Measurements from ENCODE around the gene MAP4K3.

MAP4K3 gene

DNA sequence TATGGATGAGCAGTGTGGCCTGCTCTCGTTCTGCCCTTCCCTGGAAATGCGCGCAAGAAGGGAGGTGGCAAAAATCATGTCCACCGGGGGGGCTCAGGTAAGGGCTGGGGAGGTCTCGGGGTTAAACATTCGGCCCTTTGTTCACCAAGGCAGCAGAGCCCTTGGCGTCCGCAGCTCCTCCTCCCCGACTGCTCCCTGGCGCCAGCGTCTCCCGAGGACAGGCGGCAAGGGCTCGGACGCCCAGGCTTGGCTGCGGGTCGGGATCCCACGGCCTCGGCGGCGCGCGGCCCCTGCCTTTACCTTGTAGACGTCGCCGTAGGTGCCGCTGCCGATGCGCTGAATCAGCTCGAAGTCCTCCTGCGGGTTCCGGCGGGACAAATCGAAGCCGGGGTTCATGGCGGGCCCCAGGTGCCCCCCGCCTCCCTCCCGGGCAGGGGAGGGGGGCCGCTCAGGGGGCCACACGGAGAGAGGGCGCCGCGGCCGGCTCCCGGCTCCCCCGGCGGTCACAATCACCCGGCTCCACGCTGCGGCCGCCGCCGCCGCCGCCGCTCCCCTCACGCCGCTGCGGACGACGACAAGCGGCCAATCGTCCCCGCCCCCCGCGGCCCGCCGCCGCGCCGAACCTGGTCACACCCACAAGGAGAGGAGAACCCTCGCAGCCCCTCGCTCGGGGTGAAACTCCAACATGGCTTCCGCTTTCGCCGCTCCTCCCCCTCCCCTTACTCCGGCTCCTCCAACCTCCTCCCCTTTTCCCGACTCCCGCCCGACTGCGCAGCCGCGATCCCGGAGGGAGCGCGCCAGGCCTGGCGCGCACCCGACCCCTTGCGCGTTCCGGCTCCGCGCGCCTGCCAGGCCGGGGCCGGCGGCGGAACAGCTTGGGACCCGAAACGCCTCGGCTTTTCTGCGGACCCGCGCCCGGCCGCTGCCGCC, at the start of gene MAP4K3:
Gene MAP4K3, minus strand, starts transcription at position 694 of the 930 bp plus-strand sequence. Its CDS starts 298 bp downstream, at position 396.
- DNase-seq = peak; percentile 91

DNA sequence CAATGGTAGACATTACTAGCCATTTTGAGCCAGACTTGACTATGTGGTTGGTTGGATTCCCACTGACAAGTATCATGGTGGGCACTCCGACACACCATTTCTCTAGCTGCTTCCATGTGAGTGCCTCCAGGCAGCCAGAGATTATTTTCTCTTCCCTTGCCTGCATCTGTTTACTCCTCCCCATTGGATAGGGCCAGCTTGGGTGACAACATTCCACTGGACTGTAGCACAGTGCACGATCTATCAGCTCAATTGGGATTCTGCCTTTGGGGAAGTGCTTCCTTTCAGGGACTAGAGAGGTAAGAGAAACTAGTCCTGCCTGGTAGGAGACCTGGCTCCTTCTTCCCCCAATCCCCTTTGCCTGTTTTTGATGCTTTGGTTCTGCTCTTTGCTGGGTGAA, 49.0 kb upstream of the MAP4K3 start:
- no peak for DNase-seq

DNA sequence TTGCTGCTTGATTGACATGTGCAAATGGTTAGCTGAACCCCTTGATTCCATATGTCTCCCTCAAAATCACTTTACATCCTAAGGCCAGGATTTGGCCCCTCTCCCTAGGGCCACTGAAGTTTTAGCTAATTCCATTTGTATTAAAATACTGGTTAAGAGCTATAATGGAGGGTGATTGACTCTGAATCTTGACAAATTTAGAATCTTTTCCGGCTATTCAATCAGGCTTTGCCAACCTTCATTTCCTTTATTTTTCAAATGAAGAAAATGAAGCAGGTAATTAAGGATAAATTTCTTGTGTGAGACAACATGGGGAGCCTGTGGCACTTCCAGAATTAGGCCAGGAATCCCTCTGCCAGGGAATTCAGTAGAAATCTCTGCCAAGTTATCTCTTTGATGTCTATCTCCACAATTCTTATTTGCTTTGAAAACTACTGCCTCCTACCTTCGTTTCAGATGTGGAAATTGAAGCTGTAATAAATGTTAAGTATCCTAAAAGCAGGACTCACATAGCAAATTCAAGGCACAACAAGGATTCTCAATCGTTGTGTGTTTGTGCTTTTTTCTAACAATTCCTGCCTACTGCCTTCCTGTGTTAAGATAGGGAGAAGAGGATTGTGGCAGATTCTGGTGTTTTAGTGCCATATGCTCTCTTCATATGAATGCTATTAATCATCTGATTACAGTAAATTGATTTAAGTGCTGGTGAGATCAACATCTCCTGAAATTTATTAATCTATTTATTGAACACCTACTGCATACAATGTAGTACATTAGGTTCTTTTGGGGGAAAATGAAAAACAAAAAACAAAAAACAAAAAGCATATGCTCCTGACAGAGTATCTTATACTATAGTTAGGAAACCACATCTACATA, 47.8 kb upstream of the MAP4K3 start:
- no peak for DNase-seq

DNA sequence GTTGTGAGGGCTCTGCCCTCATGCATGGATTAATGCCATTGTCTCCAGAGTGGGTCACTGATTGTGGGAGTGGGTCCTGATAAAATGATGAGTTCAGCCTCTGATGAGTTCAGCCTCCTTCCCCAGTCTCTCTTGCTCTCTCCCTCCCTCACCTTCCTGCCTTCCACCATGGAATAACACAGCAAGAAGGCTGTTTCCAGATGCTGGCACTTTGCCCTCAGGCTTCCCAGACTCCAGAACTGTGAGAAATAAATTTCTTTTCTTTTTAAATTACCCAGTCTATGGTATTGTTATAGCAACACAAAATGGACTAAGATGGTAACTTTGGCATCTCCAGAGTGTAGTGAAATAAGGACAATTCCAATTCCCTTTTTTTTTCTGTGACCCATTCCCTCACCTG, 47.1 kb upstream of the MAP4K3 start:
- no peak for DNase-seq

DNA sequence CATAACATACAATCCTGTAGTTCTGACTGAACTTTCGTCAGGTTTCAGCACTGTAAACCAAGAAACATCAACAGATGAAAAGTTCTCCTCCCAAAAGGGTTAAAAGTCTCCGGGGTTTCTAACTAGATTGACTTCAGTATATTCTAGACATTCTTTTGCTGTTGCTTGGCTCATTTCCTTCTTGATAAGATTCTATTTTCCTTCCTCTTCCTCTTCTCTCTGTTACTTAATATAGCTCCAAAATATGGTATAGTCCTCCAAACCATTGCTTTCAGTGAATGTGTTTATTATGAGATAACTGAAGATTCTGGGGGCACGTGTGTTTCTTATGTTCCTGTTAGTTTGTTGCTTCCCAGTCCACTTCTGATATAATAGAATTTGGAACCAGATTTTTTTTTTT, 46.4 kb upstream of the MAP4K3 start:
- no peak for DNase-seq

DNA sequence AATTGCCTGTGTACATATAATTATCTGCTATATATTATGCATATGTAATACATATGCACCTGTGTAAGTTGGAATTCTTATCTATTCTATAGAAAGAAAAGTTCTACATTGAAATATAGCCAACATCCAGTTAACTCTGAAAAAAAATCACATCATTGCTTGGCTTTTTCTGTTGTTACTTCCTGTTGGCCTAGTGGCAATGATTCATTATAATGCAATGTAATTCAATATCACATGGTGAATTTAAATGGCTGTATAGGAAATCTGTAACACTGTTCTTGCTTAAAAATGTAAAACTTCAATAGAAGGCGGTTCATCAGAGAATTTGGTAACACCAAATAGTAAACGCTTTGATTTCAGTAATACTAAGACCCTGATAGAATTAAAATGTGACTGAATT, 44.5 kb upstream of the MAP4K3 start:
- no peak for DNase-seq

DNA sequence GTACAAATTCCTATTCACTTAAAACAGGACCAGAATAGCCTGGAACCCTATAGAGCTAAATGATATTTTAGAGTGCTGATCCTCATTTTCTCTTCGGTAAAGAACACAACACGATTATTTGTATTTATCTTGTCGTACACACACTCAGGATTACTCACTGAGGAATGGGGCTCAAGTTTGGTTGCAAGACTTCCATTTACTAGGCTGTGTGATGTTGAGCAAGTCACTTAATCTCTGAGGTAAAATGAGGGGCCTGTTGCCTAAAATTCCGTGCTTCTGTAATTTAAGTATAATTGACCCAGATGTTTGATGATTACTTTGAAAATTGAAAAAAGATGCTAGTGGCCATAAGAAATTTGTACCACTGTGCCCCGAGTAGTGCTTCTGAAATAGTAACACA, 42.6 kb upstream of the MAP4K3 start:
- no peak for DNase-seq

DNA sequence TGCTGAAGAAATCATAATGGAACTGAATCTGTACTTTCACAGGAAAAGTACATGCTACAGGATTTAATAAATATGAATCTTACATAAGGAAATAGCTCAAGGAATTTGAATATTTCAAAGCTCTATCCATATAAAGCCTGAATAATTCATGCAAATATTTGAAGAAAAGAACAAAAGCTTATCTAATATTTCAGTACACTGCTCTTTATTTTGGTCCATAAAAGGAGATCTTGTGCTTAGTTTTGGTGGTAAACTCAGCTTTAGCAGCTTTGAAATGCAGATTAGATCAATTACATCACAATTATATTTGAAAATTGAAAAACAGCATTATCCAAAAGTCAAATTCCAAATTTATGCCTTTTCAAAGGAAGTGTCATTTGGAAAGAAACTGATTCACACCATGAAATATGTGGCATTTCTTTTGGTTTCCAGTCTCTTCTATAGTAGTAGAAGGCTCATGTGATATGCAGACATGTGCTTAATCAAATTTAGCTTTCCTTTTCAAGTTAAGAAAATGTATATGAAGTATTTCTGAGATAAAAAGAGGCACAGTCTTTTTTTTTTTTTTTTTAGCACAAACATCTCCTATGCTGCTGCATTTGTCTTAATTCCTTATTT, 42.1 kb upstream of the MAP4K3 start:
- no peak for DNase-seq

DNA sequence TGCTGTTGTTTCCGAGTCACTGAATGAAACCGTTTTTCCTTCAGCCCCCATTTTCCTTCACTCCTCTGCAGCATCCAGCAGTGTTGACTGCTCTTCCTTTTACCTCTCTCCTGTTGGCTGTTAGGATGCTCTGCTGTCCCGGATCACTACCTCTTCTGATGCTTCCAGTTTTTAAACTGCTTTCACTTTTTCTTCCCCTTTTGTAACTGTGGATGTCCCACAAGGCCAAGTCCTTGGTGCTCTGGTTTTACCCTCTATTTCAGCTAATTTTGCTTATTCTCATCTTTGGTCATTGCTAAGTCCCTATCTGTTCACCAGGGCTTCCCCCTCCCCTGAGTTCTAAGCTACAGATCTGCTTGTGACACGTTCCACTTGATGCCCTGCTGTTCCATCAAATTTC, 39.4 kb upstream of the MAP4K3 start:
- no peak for DNase-seq

DNA sequence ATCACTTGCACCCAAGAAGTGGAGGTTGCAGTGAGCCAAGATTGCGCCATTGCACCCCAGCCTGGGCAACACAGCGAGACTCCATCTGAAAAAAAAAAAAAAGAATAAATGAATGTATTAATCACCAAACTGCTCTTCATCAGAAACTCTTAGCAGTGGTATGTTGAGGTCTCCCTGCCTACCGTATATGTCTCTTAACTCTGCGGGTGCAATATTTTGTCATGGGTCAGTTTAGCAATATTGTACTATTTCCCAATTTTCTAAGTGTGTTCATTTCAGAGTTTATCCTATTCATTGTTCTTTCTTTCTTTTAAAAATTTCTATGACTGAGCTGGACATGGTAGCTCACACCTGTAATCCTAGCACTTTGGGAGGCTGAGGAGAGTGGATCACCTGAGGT, 37.9 kb upstream of the MAP4K3 start:
- DNase-seq = no peak

DNA sequence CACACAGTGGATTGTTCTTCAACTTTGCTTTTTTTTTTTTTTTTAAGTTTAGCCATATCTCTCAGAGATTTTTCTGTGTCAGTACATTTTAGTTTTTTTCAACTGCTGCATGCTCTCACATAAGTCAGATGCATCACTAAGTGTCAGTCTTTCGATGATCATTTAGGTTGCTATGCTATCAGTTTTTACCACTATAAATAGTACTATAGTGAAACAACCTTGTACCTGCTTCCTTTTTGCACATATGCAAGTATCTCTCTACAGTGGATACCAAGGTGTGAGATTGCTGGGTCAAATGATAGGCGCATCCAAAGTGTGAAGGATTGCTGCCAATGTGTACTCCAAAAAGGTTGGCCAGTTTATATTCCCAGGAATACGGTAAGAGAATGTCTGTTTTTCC, 33.5 kb upstream of the MAP4K3 start:
- no peak for DNase-seq

DNA sequence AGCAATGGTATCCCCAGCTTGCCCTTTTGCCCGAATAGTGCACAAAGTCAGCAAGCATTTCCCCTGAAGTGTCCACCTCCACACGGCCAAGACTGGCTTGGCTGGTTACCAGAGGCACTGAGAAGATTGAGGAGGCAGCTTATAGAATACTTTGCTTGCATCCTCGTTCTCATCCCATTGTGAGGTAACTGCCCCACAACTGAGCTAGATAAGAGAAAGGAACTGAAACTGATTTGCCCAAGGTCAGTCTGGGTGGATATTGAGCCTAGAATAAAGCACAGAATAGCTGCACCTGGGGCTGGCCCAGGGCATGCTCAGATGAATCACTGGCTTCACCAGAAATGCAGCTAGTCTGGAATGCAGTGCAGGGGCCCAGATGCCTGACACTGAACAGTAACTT, 32.7 kb upstream of the MAP4K3 start:
- DNase-seq = no peak

DNA sequence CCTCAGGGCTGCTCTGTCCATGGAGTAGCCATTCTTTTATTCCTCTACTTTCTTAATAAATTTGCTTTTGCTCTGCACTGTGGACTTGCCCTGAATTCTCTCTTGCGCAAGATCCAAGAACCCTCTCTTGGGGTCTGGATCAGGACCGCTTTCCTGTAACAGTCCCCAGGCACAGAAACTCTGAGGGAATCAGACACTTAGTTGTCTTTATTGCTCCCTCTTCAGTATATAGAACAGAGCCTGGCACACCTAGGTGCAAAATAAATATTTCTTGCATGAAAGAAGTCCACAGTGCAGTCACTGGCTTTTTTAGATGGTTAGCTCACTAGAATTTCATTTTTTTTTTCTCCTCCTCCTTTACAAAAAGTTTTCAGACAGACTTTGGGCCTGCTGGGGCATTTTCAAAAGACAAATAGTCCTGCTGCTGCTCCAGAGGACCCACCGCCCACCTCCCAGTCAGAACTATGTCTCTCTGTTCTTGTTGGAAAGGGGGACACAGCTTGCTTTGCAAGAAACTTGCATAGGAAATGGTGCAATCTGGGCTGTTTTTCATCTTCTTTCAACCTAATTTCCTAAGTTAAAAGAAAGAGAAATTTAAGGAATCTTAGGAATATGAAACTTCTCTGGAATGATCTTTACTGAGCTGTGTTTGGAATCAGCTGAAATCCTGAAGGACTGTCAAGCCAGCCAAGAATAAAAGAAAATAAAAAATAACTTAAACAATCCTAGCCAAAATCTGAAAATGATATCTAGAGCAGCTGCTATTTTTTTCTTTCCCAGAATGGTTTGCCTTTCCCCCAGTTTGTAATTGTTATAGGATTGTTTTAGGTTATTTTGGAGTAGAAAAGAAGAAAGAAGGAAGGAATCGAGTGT, 31.7 kb upstream of the MAP4K3 start:
- no peak for DNase-seq

DNA sequence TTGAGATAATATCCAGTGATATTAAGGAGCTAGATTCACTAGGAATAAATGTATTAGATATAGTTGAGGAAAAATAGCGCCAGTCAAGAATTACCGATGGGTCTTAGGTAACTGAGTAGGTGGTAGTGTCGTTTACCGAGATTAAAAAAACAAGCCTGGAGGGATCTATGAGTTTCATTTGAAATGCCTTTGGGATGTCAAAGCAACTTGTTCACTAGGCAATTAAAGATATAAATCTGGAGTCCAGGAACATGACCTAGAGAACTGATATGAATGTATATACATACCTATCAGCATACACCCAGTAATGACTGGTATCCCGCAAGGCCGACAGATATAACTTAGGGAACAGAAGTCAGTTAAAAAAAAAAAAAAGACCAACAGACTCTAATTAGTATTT, 29.2 kb upstream of the MAP4K3 start:
- DNase-seq = no peak

DNA sequence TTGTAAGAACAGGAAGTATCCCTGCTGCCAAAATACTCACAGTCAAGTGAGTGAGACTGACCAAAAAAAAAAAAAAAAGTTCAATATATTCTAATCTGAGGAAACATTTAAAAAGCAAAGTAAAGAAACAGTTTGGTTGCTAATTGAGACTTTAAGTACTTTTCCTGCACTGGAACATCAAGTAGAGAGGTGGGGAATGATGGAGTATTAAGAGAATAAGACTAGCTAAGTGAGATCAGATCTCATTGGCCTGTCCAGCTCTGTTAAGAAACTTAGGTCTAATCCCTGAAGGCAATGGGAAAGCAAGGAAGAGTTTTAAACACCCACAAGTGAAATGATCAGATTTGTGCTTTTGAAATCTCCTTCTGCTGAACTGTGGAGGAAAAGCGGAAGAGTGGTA, 27.8 kb upstream of the MAP4K3 start:
- no peak for DNase-seq

DNA sequence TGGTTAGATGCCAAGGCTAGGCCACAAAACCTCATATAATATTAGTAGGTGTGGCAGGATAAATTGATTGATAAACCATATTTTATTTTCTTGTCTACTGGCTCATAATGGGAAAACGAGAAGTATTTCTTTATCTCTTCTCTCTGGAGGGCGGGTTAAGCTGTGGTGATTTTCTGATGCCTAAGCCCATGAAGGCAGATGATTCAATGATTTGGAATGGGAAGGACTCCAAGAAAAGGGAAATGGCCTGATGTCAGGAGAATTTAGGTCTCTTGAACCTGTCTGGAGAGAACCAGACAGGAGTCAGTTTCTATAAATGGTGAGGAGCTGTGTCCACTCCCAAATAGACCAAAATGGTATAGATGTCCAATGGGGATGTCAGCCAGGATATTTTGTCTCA, 18.7 kb upstream of the MAP4K3 start:
- no peak for DNase-seq

DNA sequence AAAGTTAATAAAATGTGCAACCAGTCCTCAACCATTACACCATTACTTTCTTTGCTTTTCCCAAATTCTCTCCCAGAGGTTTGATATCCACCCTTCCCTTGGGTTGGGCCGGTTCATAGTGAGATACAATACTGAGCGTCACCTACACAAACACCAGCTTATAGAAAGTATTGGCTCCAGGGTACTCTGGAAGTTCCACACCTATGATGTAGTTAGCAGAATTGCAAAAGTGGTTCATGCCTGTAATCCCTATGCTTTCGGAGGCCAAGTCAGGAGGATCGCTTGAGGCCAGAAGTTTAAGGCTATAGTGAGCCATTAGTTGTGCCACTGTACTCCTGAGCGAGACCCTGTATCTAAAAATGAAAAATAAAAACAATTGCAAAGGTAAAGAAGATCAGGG, 15.3 kb upstream of the MAP4K3 start:
- DNase-seq = no peak

DNA sequence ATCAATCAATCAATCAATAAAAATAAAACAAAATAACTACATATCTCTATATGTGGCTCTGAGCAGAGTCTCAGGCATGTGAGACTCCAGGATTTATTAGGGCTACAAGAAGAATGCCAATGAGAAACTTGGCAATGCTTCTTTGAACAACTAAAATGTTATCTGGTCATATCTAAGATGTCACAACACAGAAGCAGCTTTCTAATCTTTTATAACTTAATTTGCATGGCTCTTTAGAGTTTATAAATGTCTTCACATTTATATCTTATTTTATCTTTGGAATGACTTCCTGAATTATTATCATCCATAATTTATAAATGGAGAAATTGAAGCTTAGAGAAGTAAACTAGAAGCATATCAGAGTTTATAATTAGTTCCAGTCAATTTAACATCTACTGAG, 14.9 kb upstream of the MAP4K3 start:
- DNase-seq = no peak

DNA sequence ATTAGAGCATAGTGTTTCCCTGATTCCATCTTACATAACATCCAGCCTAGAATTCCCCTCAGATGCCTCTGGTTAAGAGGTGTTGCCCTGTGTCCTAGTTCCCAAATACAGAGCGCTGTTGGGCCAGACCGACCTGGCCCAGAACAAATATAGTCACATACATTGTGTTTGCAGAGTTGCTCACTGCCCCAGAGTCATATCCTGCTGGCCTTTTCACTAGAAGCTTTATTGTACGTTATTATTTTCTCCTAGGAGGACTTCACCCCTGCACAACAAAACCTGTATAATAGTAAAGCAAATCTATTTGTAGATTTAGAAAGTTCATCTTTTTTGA, 11.1 kb upstream of the MAP4K3 start:
- DNase-seq = no peak

DNA sequence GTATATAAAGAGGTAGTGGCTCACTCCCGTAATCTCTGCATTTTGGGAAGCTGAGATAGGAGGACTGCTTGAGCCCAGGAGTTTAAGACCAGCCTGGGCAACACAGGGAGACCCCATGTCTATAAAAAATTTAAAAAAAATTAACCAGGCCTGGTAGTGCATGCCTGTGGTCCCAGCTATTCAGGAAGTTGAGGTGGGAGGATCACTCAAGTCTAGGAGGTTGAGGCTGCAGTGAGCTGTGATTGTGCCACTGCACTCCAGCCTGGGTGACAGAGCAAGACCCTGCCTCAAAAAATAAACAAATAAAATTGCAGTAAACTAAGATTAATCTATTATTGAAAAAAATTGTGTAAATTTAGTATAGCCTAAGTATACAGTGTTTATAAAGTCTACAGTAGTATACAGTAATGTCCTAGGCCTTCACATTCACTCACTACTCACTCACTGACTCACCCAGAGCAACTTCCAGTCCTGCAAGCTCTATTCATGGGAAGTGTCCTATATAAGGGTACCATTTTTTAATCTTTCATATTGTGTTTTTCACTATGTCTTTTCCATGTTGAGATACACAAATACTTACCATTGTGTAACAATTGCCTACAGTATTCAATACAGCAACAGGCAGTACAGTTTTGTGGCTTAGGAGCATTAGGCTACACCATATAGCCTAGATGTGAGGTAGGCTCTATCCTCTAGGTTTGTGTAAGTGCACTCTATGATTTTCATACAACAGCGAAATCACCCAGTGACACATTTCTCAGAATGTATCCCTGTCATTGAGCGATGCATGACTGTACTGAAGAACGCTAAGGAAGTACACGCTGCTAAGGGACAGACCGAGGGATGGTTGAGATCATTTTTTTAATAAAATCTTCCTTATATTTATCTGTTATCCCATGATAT, 10.4 kb upstream of the MAP4K3 start:
- DNase-seq = no peak

DNA sequence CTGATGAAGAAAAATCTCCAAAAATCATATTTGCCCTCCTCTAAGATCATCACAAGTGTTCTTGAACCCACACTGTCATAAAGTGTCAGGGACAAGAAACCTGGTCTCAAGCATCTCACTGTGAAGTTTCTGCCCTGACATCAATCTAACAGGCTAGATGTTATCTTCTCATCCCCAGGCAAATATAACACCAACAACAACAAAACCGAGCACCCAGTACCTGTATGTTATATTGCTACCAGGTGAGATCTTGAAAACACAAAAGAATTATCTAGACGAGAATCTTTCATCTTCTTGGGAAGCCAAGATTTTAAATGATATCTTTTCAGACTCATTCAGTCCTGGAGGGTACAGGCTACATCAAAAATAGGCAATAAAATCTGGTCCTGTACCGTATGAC, 8.8 kb upstream of the MAP4K3 start:
- no peak for DNase-seq

DNA sequence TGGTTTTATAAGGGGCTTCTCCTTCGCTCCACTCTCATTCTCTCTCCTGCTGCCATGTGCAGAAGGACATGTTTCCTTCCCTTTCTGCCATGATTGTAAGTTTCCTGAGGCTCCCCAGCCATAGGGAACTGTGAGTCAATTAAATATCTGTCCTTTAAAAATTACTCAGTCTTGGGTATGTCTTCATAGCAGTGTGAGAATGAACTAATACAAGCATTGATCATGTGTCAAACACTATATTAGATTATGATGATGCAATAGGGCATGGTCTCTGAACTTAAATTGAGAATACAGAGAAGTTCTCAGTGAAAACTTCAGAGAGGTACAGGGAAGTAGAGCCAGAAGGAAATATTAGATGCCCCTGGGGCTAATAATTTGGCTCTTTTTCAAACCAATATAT, 5.9 kb upstream of the MAP4K3 start:
- no peak for DNase-seq
